RWPE1 (cell line): ENCODE results near the gene CCDC50.

Source experiments
- CTCF ChIA-PET: fragments of 350-600 bp; sonication (Branson Sonifier 250); formaldehyde crosslinking; extraction: SDS; loops from one replicate; lab custom pipeline; 2021; lab: Yijun Ruan, JAX
- POLR2A ChIA-PET: fragments of 400-600 bp; formaldehyde crosslinking; extraction: SDS; loops from one replicate; lab custom pipeline; 2020; ENCODE audit warnings: antibody characterized with exemption; ENCODE audit not compliant: low non-redundant PET; lab: Yijun Ruan, JAX
- DNase-seq: peaks from one replicate; pipeline ENCODE4 v3.0.0; 2012; ENCODE audit warnings: low spot score
- H3K27ac ChIP-seq: fragments of 450-650 bp; 2 replicates; pipeline ENCODE4 v1.5.1; 2017
- TF ChIP-seq, protein P1 (sequence below): fragments of 450-650 bp; conservative IDR thresholded peaks from 2 replicates; pipeline ENCODE4 v1.5.1; 2017; ENCODE audit warnings: low read depth, mild to moderate bottlenecking

Gene CCDC50

DNA sequence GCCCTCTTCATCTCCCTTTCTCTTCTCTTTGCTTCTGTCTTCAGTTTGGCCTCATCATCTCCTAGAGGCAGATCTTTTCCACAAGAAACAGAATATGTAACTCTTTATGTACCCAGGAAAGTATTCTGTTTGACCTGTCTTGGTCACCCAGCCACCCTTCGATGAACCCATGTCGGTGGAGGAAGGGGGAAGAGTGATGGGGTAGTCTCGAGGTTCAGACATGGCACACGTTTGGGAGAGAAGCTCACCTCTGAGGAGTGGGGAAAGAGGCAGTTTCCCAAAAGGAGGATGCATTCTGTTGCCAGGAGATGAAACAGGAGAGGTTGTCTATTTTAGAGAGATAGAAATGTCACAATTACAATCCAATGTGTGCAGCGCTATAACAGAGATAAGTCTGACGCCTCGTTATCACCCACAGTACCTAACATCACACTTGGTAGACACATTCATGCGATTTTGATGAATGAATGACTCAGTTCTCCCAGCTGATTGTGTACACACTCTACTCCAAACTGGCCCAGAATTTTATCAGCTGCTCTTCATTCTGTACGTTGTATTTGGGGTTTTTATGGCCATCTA is 722 bp upstream of the CCDC50 start:
- ChIA-PET CTCF (interaction anchor here (0.5 to 0.6 kb wide), 3 partner anchors 12 to 628 kb away, joined by 3 read pairs; no protein-coding TSS in a partner anchor), POLR2A (no interaction called here)
- peak overlapping the region; percentile 95 for H3K27ac ChIP-seq
- DNase-seq, result no peak
- TF ChIP-seq, protein P1, sequence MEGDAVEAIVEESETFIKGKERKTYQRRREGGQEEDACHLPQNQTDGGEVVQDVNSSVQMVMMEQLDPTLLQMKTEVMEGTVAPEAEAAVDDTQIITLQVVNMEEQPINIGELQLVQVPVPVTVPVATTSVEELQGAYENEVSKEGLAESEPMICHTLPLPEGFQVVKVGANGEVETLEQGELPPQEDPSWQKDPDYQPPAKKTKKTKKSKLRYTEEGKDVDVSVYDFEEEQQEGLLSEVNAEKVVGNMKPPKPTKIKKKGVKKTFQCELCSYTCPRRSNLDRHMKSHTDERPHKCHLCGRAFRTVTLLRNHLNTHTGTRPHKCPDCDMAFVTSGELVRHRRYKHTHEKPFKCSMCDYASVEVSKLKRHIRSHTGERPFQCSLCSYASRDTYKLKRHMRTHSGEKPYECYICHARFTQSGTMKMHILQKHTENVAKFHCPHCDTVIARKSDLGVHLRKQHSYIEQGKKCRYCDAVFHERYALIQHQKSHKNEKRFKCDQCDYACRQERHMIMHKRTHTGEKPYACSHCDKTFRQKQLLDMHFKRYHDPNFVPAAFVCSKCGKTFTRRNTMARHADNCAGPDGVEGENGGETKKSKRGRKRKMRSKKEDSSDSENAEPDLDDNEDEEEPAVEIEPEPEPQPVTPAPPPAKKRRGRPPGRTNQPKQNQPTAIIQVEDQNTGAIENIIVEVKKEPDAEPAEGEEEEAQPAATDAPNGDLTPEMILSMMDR, result no peak

DNA sequence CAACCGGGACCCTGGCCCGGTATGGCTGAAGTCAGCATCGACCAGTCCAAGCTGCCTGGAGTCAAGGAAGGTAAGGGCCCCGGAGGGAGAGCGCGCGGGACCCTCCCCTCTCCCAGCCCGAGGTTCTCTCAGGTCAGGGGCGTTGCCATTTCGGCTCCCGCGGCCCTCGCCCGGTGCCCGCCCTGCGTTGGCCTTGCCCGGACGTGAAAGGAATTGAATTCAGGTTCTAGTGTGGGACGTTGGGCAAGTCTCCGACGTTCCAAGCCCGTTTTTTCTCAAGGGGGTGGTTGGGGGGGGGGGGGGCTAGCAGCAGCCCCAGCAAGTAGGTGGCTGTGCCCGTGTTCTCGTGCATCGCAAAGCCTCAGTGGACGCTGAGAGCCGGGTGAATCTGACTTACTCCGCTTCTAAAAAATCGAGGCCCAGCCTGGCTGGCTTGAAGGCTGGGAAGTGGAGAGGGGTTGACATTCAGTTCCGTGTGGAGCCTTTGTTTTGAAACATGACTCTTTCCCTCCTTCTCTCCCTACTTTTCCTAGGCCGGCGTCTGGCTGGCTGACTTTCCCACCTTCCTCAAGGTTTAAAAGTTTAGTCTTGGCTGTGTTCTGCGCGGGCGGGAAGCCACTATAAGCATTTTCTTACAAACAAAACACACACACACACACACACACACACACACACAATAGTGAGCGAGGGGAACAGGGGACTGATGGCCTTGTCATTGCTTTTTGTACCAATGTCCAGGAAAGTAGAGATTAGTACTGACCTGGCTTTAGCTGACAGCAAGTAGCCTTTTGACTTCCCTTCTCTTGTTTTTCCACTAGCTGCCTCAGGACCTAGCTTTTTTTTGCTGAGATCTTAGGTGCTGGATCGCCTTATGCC is 698 bp downstream of the CCDC50 start, which contains the start of gene UTS2B:
Gene UTS2B, minus strand, starts transcription at position 873 of the 876 bp plus-strand sequence. CDS start 48,337 bp downstream, outside the sequence.
- ChIA-PET CTCF (interaction anchor here (0.6 kb wide), 1 partner anchor 1379 kb away, joined by 3 read pairs; no protein-coding TSS in a partner anchor), POLR2A (no interaction called here)
- peak; percentile 31 for DNase-seq
- peak within 1 kb of the TSS; percentile 95 for H3K27ac ChIP-seq
- TF ChIP-seq, protein P1, result no peak

DNA sequence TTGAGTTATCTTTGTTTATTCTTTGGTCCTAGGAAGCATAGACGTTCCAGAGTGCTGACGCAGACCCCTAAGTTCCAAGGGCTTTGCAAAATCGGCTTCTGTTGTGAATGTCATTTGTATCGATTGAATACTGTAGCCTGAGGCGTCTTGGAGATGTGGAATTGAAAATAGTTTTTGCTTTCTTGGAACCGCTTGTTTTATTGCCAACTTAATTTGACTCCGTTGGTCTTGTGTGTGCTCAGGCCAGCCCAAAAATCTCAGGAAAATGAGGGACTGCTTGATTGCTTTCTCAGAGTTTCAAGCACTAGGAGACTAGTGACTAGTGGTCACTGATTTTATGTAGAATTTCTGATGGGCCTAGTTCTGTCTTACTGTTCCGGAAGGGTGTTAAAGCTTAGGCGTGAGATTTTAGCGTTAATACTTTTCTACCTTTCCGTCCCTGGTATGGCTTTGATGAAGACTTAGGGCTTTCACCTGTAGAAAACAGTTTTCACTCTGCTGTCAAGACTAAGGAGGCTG is 1.4 kb downstream of the CCDC50 start:
- peak overlapping the region; percentile 95 for H3K27ac ChIP-seq
- DNase-seq, result no peak
- ChIA-PET POLR2A (no interaction called here), CTCF (interaction anchor here (0.6 kb wide), 1 partner anchor 1378 kb away, joined by 3 read pairs; no protein-coding TSS in a partner anchor)
- TF ChIP-seq, protein P1, result no peak

DNA sequence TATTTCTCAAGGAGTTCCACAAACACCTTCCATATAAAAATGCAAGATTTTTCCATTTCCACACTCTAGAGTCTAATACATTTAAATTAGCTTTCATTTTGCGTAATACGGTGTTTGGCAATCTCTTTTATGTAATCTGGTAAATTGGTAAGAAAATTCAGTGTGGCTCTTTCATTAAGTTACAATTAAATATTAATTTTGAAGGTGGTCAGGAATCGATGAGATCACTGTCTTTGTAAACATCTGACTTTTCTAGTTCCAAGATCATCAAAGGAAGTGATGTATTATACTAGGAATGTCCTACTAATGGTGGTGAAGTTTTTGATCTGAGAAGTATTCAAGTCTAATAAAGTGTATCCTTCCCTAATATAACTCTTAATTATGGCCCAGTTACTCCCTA is 2.2 kb downstream of the CCDC50 start:
- ChIA-PET CTCF (interaction anchor here (0.6 kb wide), 1 partner anchor 13 kb away, joined by 3 read pairs; no protein-coding TSS in a partner anchor), POLR2A (no interaction called here)
- H3K27ac ChIP-seq, result no peak overlapping the region
- TF ChIP-seq, protein P1, result no peak
- DNase-seq, result peak; percentile 36

DNA sequence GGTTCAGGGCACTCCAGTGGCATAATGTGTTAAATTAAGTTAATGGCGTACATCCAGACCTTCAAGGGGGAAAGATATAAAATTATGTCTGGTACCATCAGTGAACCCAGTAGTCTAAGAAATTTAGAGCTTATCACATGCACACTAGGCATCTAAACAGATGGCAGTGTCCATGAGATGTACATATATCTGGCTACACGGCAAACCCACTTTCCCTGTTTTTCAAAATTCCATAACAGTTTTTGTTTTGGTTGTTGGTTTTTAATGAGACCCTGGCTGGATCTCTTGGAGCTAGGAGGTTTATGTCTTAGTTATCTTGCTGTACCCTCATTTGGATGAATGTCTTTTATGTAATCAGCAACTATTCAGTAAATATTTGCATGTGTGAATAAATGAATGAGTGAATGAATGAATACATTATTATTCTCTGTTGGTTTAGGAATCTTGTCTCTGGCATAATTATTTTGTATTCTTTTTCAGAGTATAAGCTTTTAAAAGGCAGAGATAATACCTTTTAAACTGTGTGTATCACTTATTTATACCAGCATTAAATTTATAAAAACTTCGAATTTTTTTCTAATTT is 4.2 kb downstream of the CCDC50 start:
- no peak overlapping the region for H3K27ac ChIP-seq
- POLR2A ChIA-PET, result no interaction called here
- CTCF ChIA-PET, result no interaction called here
- DNase-seq, result no peak
- TF ChIP-seq, protein P1, result no peak

DNA sequence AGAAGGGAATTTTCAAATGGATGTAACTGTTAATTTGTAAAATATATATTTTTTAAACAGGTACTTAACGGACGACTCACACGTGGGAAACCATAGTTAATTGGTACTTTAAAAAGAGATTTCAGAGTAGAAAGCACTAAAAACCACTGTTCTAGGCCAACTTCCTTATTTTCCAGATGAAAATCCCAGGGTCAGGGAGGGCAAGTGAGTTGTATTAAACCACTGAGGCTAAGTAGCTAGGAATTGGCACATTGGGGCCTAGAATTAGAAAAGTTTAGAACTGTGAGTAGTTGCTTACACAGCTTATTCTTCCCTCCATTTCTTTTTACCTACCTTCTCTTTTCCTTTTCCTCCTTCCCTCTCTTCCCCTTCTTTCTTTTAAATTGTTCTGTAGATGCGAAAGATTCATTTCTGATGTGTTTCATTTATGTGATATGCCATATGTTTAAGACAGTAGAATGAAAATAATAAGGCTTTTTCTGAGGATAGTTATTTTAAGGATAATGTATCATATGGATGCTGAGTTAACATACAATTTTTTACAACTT is 5.2 kb downstream of the CCDC50 start:
- no peak for DNase-seq
- CTCF ChIA-PET, result no interaction called here
- POLR2A ChIA-PET, result no interaction called here
- TF ChIP-seq, protein P1, result no peak
- no peak overlapping the region for H3K27ac ChIP-seq
